Mesenchymal stem cell (in vitro differentiated cells and primary cell): ENCODE measurements around the gene VAPA.

Source experiments
- DNase-seq: peaks from one replicate; pipeline ENCODE4 v3.0.0-alpha.2; 2013
- H2AFZ ChIP-seq: one replicate; pipeline ENCODE4 v1.6.1; 2013; ENCODE audit warnings: low read depth, mild to moderate bottlenecking, control low read depth, inconsistent platforms, low read length, moderate library complexity
- H2AK5ac ChIP-seq: 2 replicates; pipeline ENCODE4 v1.6.1; 2013; ENCODE audit warnings: low read length, moderate library complexity, mild to moderate bottlenecking, inconsistent platforms; ENCODE audit not compliant: severe bottlenecking
- H2BK120ac ChIP-seq: one replicate; pipeline ENCODE4 v1.6.1; 2013; ENCODE audit warnings: low read depth, mild to moderate bottlenecking, inconsistent platforms, low read length, moderate library complexity
- H2BK12ac ChIP-seq, 2 experiments: one replicate each; pipeline ENCODE4 v1.6.1; 2013; ENCODE audit warnings: inconsistent platforms in 2 of 2, low read length in 2 of 2, mild to moderate bottlenecking in 2 of 2, moderate library complexity in 2 of 2, control low read depth in 1 of 2
- H2BK15ac ChIP-seq: one replicate; pipeline ENCODE4 v1.6.1; 2013; ENCODE audit warnings: mild to moderate bottlenecking, low read depth, inconsistent platforms; ENCODE audit not compliant: poor library complexity, severe bottlenecking
- H2BK5ac ChIP-seq: 2 replicates; pipeline ENCODE4 v1.6.1; 2013; ENCODE audit warnings: low read depth, mild to moderate bottlenecking, low read length, control low read depth, inconsistent platforms; ENCODE audit not compliant: poor library complexity, severe bottlenecking
- H3K14ac ChIP-seq, 2 experiments: one replicate each; pipeline ENCODE4 v1.6.1; 2013; ENCODE audit warnings: inconsistent platforms in 2 of 2, low read length in 2 of 2, control low read depth in 1 of 2, mild to moderate bottlenecking in 1 of 2, moderate library complexity in 1 of 2
- H3K18ac ChIP-seq, 2 experiments: one replicate each; pipeline ENCODE4 v1.6.1; 2013; ENCODE audit warnings: inconsistent platforms in 2 of 2, low read length in 2 of 2, control low read depth in 1 of 2, low read depth in 1 of 2, mild to moderate bottlenecking in 1 of 2
- H3K23ac ChIP-seq, 2 experiments: one replicate each; pipeline ENCODE4 v1.6.1; 2013; ENCODE audit warnings: inconsistent platforms in 2 of 2, low read length in 2 of 2, mild to moderate bottlenecking in 2 of 2, moderate library complexity in 2 of 2, control low read depth in 1 of 2
- H3K27ac ChIP-seq: 2 replicates; pipeline ENCODE4 v1.5.1; 2013; ENCODE audit warnings: mild to moderate bottlenecking, moderate library complexity, low read length, control low read depth, inconsistent platforms; ENCODE audit not compliant: poor library complexity, severe bottlenecking
- H3K27me3 ChIP-seq, 2 experiments: 2 replicates each; pipeline versions ENCODE4 v1.6.1 to v1.7.0; 2013; ENCODE audit warnings: low read length in 2 of 2, mild to moderate bottlenecking in 2 of 2, moderate library complexity in 2 of 2, control low read depth in 1 of 2, inconsistent platforms in 1 of 2; ENCODE audit not compliant: control insufficient read depth in 1 of 2, insufficient read depth in 1 of 2
- H3K36me3 ChIP-seq, 2 experiments: 2 replicates each; pipeline versions ENCODE4 v1.6.1 to v1.7.0; 2013; ENCODE audit warnings: low read length in 2 of 2, control low read depth in 1 of 2, inconsistent platforms in 1 of 2, low read depth in 1 of 2, mild to moderate bottlenecking in 1 of 2; ENCODE audit not compliant: insufficient read depth in 2 of 2, control insufficient read depth in 1 of 2
- H3K4ac ChIP-seq, 2 experiments: one replicate each; pipeline ENCODE4 v1.6.1; 2013; ENCODE audit warnings: inconsistent platforms in 2 of 2, low read length in 2 of 2, mild to moderate bottlenecking in 2 of 2, moderate library complexity in 2 of 2, control low read depth in 1 of 2, low read depth in 1 of 2
- H3K4me1 ChIP-seq: 2 replicates; pipeline ENCODE4 v1.6.1; 2013; ENCODE audit warnings: low read depth, low read length, control low read depth; ENCODE audit not compliant: control insufficient read depth, insufficient read depth
- H3K4me2 ChIP-seq: 2 replicates; pipeline ENCODE4 v1.6.1; 2013; ENCODE audit warnings: low read length, mild to moderate bottlenecking, inconsistent platforms; ENCODE audit not compliant: poor library complexity, severe bottlenecking
- H3K4me3 ChIP-seq, 2 experiments: 2 replicates each; pipeline versions ENCODE4 v1.5.1 to v1.7.0; 2013; ENCODE audit warnings: low read length in 2 of 2, mild to moderate bottlenecking in 2 of 2, control low read depth in 1 of 2, low read depth in 1 of 2; ENCODE audit not compliant: insufficient read depth in 1 of 2
- H3K79me1 ChIP-seq: replicated peaks from 2 replicates; pipeline ENCODE4 v1.6.1; 2013; ENCODE audit warnings: mild to moderate bottlenecking, control low read depth, low read length, inconsistent platforms; ENCODE audit not compliant: poor library complexity, severe bottlenecking
- H3K9ac ChIP-seq: 2 replicates; pipeline ENCODE4 v1.7.0; 2013; ENCODE audit warnings: mild to moderate bottlenecking, low read length, moderate library complexity
- H3K9me3 ChIP-seq: 2 replicates; pipeline ENCODE4 v1.7.0; 2013; ENCODE audit warnings: mild to moderate bottlenecking, low read length; ENCODE audit not compliant: control insufficient read depth
- H4K8ac ChIP-seq: one replicate; pipeline ENCODE4 v1.6.1; 2013; ENCODE audit warnings: inconsistent platforms, mild to moderate bottlenecking, low read length, moderate library complexity
- H4K91ac ChIP-seq: one replicate; pipeline ENCODE4 v1.6.1; 2013; ENCODE audit warnings: mild to moderate bottlenecking, low read length, inconsistent platforms
- WGBS: methylation state at CpG from one replicate; pipeline ENCODE4 v1.1.7; 2013; ENCODE audit warnings: mixed read lengths; 5-methylcytosine and 5-hydroxymethylcytosine counted together

VAPA gene

DNA sequence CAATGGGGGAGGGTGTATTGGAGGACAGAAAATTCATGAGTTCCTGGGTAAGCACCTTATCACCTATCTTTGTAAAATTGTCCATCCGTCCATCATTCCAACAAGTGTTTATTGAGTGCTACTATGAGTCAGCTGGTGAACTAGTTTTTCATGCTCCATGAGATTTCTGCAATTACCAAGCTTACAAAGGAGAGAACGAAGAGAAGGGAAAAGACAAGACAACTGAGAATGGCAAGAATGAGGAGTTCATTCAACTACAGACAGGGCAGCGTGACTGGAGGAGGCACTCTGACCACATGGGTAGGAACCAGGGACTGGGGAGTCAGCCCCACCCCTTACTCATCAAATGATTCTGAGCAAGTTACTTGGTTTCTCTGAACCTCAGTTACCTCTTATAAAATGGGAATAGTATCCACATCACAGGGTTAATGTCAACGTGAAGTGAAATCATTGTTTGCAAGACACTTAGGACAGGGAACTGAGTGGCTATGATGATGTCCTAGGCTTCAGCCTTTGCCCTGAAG, 46.7 kb upstream of the VAPA start:
- peak; percentile 26 for DNase-seq
- no peak overlapping the region for H2BK15ac ChIP-seq
- WGBS, result 74% methylated on average over 4 of the region's 4 CpGs
- no peak overlapping the region for H2AK5ac ChIP-seq
- no peak overlapping the region for H3K9ac ChIP-seq
- no peaks in the 10 kb centered on the region for H3K79me1 ChIP-seq
- no peak overlapping the region for H3K4me2 ChIP-seq
- no peak overlapping the region for H4K8ac ChIP-seq
- H3K14ac ChIP-seq, result no peak overlapping the region
- H3K36me3 ChIP-seq, result peaks cover 0 to 18% of the 10 kb centered on the region in 2 experiments
- no peak overlapping the region for H4K91ac ChIP-seq
- H2AFZ ChIP-seq, result no peak overlapping the region
- no peak overlapping the region for H2BK5ac ChIP-seq
- peak overlapping the region in 1 of 2 experiments; percentile 49 for H2BK12ac ChIP-seq
- H3K4ac ChIP-seq, result peak overlapping the region in 1 of 2 experiments; percentile 17
- no peak overlapping the region for H3K4me3 ChIP-seq
- no peak overlapping the region for H3K23ac ChIP-seq
- H3K18ac ChIP-seq, result no peak overlapping the region
- H2BK120ac ChIP-seq, result no peak overlapping the region
- peaks cover 3% of the 10 kb centered on the region for H3K4me1 ChIP-seq
- H3K27me3 ChIP-seq, result no peaks in the 10 kb centered on the region
- peaks cover 27% of the 10 kb centered on the region for H3K9me3 ChIP-seq
- H3K27ac ChIP-seq, result no peak overlapping the region

DNA sequence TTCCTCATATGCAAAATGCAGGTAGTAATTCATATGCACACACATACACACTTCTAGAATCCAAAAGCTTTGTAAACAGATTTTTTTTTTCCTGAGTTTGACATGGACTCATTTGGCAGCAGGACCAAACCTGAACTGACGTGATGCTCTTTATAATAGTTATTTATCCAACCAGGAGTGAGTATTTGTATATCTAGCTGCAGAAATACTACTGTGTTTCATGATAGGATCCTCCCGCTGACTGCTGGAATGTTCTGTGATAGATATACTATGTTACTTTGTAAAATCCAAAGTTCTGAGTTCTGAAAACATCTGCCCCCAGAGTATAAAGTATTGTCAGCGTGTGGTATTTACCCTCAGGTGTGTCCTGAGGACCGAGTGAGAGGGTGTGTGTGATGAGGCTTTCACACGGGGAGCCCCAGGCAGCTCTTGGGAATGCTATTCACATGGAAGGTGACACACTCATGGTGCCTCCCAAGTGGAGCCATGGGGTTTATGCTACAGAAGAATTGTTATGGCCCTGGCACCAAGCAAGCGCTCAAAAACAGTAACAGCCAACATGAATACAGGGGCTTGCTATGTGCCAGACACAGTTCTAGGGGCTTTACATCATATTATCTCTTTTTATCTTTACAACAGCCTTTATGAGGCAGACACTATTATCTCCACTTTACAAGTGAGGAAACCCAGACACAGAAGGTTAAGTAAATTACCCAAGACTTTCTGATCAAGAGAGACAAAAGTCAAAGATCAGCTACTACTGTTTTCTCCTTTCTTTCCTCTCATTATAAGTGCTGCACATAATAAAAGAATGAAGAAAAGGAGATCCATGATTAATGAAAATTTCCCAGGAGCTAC, 44.7 kb upstream of the VAPA start:
- H3K4ac ChIP-seq, result peak overlapping the region; percentile 64 to 89
- H3K27me3 ChIP-seq, result no peaks in the 10 kb centered on the region
- peaks cover 3% of the 10 kb centered on the region for H3K4me1 ChIP-seq
- H3K4me2 ChIP-seq, result no peak overlapping the region
- H2AK5ac ChIP-seq, result no peak overlapping the region
- H2BK5ac ChIP-seq, result no peak overlapping the region
- H3K9me3 ChIP-seq, result peaks cover 27% of the 10 kb centered on the region
- H2BK12ac ChIP-seq, result peak overlapping the region; percentile 92 to 95
- WGBS, result 52% methylated on average over 5 of the region's 6 CpGs
- peak overlapping the region; percentile 7 for H2BK15ac ChIP-seq
- H2BK120ac ChIP-seq, result peak overlapping the region; percentile 49
- H3K27ac ChIP-seq, result no peak overlapping the region
- no peaks in the 10 kb centered on the region for H3K36me3 ChIP-seq
- H3K79me1 ChIP-seq, result no peaks in the 10 kb centered on the region
- H3K4me3 ChIP-seq, result no peak overlapping the region
- H2AFZ ChIP-seq, result no peak overlapping the region
- H4K8ac ChIP-seq, result peak overlapping the region; percentile 72
- H4K91ac ChIP-seq, result peak overlapping the region; percentile 75
- H3K9ac ChIP-seq, result peak overlapping the region; percentile 41
- no peak overlapping the region for H3K14ac ChIP-seq
- DNase-seq, result peak; percentile 62
- H3K18ac ChIP-seq, result peak overlapping the region; percentile 83 to 88
- no peak overlapping the region for H3K23ac ChIP-seq

DNA sequence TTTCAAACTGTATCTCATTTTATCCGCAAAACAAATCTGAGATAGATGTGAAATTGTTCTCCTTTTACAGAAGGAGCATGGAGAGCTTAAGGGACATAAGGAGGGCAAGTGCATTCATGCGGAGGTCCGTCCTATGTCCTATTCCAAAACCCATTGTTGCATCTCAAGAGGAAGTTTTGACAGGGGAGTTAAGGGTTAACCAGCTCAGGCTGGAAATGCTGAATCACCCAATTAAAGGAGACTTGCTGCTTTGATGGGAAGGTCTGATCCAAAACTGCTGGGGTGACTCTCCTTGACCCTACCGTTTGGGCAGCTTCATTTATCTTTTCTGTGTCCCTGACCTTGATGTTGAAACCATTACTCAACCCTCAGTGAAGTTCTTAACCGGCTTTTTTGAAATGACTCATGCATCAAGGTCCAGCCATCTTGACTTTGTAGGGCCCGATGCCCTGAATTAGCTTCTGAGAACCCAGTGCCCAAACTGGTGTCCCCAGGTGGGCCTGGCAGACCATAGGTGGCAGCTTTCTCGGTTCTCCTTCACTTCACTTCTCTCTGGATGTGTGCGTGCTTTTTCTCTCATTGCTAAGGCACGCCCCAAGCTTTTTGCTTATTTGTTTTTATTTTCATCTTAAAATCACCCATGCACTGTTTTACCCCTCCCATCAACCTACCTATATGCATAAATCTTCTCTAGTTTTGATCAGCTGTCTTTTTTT, 43.9 kb upstream of the VAPA start:
- H3K36me3 ChIP-seq, result no peaks in the 10 kb centered on the region
- peak overlapping the region in 1 of 2 experiments; percentile 3 for H3K4ac ChIP-seq
- peak; percentile 88 for DNase-seq
- WGBS, result 36% methylated on average over 9 of the region's 9 CpGs
- no peak overlapping the region for H2BK5ac ChIP-seq
- no peaks in the 10 kb centered on the region for H3K27me3 ChIP-seq
- H3K9ac ChIP-seq, result peak overlapping the region; percentile 68
- peak overlapping the region; percentile 88 for H2BK120ac ChIP-seq
- H3K23ac ChIP-seq, result no peak overlapping the region
- peak overlapping the region in 1 of 2 experiments; percentile 74 for H2BK12ac ChIP-seq
- peaks cover 3% of the 10 kb centered on the region for H3K4me1 ChIP-seq
- no peak overlapping the region for H2BK15ac ChIP-seq
- no peak overlapping the region for H2AFZ ChIP-seq
- H3K4me2 ChIP-seq, result no peak overlapping the region
- no peaks in the 10 kb centered on the region for H3K79me1 ChIP-seq
- no peak overlapping the region for H2AK5ac ChIP-seq
- peaks cover 24% of the 10 kb centered on the region for H3K9me3 ChIP-seq
- no peak overlapping the region for H3K14ac ChIP-seq
- H4K91ac ChIP-seq, result peak overlapping the region; percentile 91
- H3K18ac ChIP-seq, result peak overlapping the region in 1 of 2 experiments; percentile 71
- H3K4me3 ChIP-seq, result no peak overlapping the region
- H3K27ac ChIP-seq, result no peak overlapping the region
- peak overlapping the region; percentile 19 for H4K8ac ChIP-seq
